Muscle of arm (tissue), 14 donors: Measurements from ENCODE around the gene RTN4IP1. TPM values are rescaled to one million over a fixed set of nuclear protein-coding genes. Genes with fewer than 3 reads are reported as not detected.

Source experiments
- DNase-seq: peaks from one replicate; pipeline ENCODE4 v3.0.0-alpha.2; 2013
- long read RNA-seq, 11 donors: transcript quantifications; one replicate each; lab custom pipeline, GENCODE V29; 2026
- polyA plus RNA-seq, 12 donors: library from polyadenylated mRNA; unstranded; fragments of 120-200 nt; gene quantifications; one replicate each; pipeline ENCODE4 v1.2.1, GENCODE V29; 2013; ENCODE audit not compliant: insufficient read length in 12 of 12

Gene RTN4IP1, protein sequence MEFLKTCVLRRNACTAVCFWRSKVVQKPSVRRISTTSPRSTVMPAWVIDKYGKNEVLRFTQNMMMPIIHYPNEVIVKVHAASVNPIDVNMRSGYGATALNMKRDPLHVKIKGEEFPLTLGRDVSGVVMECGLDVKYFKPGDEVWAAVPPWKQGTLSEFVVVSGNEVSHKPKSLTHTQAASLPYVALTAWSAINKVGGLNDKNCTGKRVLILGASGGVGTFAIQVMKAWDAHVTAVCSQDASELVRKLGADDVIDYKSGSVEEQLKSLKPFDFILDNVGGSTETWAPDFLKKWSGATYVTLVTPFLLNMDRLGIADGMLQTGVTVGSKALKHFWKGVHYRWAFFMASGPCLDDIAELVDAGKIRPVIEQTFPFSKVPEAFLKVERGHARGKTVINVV
- 1 to 10 TPM in 10 of 12 donors, not detected in 2; 3.7 to 8.1 (median 6.8) TPM for polyA plus RNA-seq
- long read RNA-seq, donor 1, partial matches to known transcripts = 0 of 3 reads
- long read RNA-seq, donor 1, other reads (novel, unspliced or antisense) = 0 of 3 reads
- long read RNA-seq, donor 2, partial matches to known transcripts = 0 of 6 reads
- long read RNA-seq, donor 2, other reads (novel, unspliced or antisense) = 0 of 6 reads
- long read RNA-seq, donor 3, partial matches to known transcripts = 0 of 1 reads
- long read RNA-seq, donor 3, other reads (novel, unspliced or antisense) = 0 of 1 reads
- long read RNA-seq, donor 4, partial matches to known transcripts = 5 of 8 reads
- long read RNA-seq, donor 4, other reads (novel, unspliced or antisense) = 0 of 8 reads
- long read RNA-seq, donor 5, transcript RTN4IP1-203 (2 exons, 433 nt) = major isoform, 7 of 9 reads
- long read RNA-seq, donor 5, partial matches to known transcripts = 0 of 9 reads
- long read RNA-seq, donor 5, other reads (novel, unspliced or antisense) = 0 of 9 reads
- long read RNA-seq, donor 6, partial matches to known transcripts = 0 of 2 reads
- long read RNA-seq, donor 6, other reads (novel, unspliced or antisense) = 0 of 2 reads
- long read RNA-seq, donor 7, partial matches to known transcripts = 0 of 4 reads
- long read RNA-seq, donor 7, other reads (novel, unspliced or antisense) = 0 of 4 reads
- long read RNA-seq, donor 8, transcript RTN4IP1-203 (2 exons, 433 nt) = major isoform, 6 of 6 reads
- long read RNA-seq, donor 8, partial matches to known transcripts = 0 of 6 reads
- long read RNA-seq, donor 8, other reads (novel, unspliced or antisense) = 0 of 6 reads
- long read RNA-seq, donor 9, partial matches to known transcripts = 0 of 2 reads
- long read RNA-seq, donor 9, other reads (novel, unspliced or antisense) = 0 of 2 reads
- long read RNA-seq, donor 10, partial matches to known transcripts = 0 of 7 reads
- long read RNA-seq, donor 10, other reads (novel, unspliced or antisense) = 0 of 7 reads
- long read RNA-seq, donor 11, partial matches to known transcripts = 0 of 5 reads
- long read RNA-seq, donor 11, other reads (novel, unspliced or antisense) = 0 of 5 reads

GRCh38 chr6:106629103-106629858 lies at the start of gene RTN4IP1, which contains the start of gene QRSL1:
TSS of gene RTN4IP1 (minus strand) at chr6:106629498. CDS start at chr6:106629021, 477 bp downstream.
TSS of gene QRSL1 (plus strand) at chr6:106629578. CDS start at chr6:106629682, 104 bp downstream.
- peak; percentile 97 for DNase-seq

- no peak for DNase-seq
Observed at GRCh38 chr6:106677282-106677681, 48.0 kb upstream of the RTN4IP1 start.

- no peak for DNase-seq
Observed at GRCh38 chr6:106674541-106675229, 45.4 kb upstream of the RTN4IP1 start.

- DNase-seq = no peak
Observed at GRCh38 chr6:106671651-106672050, 42.4 kb upstream of the RTN4IP1 start.

DNA sequence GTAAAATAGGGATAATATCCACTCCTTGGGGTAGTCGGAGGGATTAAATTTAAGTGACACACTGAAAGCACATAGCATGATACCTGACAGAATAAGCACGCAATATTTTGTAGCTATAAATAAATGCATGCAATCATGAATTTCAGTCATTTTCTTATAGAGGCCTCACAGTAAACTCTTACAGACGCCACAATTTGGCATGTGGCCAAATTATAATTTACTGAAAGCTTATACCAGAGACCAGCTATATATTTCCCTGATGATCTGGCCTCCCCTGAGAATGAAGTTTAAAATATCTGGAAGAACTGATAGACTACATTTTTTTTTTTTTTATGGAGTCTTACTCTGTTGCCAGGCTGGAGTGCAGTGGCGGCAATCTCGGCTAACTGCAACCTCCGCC lies 40.9 kb upstream of the RTN4IP1 start:
- no peak for DNase-seq

DNA sequence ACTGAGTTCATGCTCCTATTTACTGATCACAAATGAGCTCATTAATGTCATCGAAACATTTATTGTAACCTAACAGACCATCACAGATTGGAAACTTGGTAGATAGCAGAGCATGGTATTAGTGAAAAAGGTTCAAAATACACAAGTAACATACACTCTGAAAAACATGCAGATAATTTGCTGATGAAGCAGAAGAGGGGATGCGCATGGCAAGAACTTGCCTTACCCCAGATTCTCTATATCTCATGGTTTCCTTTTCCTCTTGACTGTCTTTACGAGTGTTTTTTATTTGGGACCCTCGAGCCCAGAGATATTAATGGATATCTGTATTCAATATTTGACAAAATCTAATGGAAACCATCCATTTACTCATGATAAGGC lies 37.7 kb upstream of the RTN4IP1 start:
- no peak for DNase-seq

DNA sequence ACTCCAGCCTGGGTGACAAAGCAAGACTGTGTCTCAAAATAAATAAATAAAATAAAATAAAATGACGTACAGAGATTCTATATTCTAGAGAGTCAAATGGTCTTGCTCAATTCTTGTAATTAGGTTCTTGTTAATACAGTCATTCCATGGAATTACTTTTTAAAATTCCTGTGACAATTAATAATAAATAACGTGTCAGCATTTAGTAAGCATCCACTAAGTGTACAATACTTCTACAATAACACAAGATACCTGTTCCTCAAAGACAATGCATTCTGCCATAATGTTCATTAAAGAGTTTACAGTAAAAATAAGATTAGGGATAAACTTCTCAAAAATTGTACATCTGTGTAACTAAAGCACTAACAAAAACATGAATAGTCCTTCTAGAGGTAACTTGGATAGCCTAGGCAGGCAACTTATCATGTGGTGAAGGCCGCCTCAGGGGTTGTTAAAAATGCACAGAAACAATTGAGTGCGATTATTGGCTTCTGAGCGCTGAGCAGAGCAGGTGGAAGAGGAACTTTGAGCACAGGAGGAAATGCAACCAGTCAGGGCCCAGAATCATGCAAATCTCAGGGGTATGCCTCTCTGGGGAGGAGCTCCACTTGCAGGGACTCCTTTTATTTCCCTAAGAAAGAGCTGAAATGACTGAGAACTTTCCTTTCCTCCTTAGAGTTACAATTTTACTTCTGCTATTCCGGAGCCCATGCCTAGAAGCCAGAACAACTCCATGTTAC lies 37.2 kb upstream of the RTN4IP1 start:
- no peak for DNase-seq

- no peak for DNase-seq
Observed at GRCh38 chr6:106662458-106662857, 33.2 kb upstream of the RTN4IP1 start.

DNA sequence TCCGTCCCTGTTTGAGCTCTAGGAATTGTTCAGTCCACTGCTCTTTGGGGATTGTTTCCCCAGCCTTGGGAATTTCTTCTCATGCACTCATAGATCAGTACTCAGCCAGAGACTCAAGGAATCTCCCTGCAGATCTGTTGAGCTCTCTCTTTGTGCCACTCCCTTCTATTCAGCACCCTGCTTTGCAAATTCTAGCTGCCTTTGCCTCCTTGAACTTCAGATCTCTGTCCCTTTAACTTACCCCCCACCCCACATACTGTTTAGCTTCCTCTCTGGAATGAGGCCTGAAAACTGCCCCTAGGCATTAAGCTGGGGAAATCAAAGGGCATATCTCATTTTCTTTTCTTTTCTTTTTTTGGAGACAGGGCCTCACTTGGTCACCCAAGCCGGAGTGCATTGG lies 30.6 kb upstream of the RTN4IP1 start:
- DNase-seq = no peak

- no peak for DNase-seq
Observed at GRCh38 chr6:106658469-106658868, 29.2 kb upstream of the RTN4IP1 start.

DNA sequence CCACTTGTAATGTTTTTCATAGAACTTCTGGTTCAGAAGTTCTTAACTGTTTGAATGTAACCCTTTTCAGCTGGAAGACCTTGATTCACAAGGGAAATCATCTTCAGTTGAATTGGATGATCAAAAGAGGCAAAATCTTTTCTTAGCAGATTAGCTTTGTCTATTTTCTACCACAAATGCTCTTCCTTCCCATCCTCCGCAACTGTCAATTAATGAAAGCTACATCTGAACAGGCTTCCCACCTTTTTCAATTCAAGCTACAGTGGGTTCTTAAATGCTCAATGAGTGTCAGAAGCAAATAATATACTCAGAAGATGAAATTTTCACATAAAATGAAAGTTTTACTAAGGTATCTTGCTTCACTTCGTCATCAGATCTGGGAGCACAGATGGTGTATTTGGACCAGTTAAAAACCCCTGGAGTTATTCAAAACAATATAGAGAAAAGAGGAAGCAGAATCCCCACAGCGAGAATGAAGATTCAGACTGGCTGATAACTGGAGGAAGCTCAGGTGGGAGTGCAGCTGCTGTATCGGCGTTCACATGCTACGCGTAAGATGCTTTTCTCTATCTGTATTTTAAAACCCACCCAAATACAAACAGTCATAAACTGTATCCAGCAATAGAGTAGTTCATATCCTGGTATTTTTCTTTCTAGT lies 19.5 kb upstream of the RTN4IP1 start:
- no peak for DNase-seq

DNA sequence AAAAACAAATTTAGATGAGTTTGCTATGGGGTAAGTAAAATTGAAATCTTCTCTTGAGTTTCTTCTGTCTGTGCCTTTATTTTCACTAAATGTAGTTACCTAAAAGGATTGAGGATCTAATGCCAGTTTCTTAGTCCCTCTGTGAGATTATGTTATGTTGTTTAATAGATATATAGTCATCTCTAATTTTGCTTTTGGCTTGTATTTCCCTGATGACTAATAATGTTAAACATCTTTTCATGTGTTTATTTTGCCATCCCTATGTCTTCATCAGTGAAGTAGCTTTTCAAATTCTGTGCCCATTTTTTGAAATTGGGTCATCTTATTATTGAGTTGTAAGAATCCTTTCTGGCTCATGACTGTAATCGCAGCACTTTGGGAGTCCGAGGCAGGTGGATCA lies 13.8 kb upstream of the RTN4IP1 start:
- no peak for DNase-seq

- DNase-seq = no peak
Observed at GRCh38 chr6:106642476-106642875, 13.2 kb upstream of the RTN4IP1 start.

GRCh38 chr6:106639812-106640211 lies 10.5 kb upstream of the RTN4IP1 start:
- no peak for DNase-seq

DNA sequence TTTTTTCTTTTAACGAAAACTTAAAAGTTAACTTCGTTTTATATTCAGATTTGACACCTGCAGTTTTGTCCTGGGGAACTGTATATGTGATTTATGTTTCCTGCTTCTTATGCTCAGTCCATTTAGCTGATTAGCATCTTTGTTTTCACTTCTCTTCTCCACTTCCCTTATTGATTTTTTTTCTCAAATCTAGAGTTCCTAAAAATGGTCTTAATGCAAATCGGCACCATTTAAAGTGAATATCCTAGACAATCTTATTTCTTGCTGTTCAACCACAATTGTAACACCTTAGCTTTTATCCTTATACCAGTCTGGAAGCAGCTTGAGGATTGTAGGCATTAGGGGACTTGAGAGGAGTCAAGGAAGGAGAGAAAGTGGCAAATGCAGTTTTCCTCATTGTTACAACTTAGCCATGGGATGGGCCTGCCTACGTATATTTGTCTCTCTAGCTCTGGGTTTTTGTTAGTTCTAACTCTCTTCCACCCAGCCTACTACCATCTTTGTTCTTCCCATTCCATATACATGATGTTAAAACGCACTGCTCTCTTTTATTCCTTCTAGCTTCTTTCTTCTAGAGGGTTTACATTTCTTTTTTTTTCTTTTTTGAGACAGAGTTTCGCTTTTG lies 8.5 kb upstream of the RTN4IP1 start:
- no peak for DNase-seq

DNA sequence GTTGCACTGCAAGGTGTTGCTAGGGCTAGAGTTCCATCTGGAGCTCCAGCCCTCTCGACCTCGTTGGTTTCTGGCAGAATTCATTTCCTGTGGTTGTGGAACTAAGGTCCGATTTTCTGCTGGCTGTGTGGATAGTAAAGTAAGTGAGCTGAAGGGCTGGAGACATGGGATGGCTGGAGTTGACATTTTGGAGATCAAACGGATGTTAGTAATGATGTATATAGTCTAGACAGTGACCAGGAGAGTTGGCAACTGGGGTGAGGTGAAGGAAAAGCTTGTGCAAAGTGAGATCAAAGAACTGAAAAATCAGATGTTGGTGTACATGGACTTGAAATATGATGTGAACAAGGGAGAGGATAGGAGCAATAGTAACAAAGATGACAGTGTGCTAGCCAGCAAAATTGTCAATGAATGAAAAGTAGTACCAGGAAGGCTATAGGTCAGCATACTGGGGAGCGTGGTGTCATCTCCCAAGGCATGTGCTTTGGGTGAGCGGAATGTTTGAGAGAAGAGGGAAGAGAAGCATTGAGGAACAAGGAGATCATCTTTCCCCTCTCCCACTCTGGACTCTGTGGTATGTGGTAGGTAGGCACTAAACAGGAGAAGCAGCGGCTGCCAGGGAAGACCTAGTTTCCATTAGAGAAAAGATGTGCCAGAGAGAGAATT lies 7.9 kb upstream of the RTN4IP1 start:
- DNase-seq = no peak

DNA sequence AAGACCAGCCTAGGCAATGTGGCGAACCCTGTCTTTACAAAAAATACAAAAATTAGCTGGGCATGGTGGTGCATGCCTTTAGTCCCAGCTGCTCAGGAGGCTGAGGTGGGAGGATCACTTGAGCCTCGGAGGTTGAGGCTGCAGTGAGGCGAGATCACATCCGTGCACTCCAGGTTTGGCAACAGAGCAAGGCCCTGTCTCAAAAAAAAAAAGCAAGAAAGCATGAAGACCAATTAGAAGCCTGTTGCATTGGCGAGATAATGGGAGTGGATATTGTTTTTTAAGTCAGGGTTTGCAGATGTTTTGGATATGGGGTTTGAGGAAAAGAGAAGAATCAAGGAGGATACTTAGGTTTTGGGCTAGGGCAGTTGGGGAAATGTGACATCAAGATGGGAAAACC lies 5.3 kb upstream of the RTN4IP1 start:
- DNase-seq = no peak

DNA sequence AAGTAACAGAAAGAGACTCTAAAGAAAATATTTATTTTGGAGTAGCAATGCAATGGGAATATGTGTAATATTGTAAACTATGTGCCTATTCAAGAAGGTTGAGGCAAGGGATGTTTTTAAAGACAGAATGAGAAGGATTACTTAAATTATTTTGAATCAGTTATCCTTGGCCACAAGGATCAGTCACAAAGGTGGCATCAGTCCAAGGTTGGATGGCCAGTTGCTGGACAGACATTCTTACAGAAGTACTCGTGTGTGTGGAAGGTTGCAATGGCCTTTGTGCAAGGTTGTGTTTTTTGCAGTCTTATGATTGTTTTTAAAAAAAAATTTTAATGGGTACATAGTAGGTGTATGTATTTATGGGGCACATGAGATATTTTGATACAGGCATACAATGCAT lies 2.0 kb upstream of the RTN4IP1 start:
- no peak for DNase-seq
